Muscle of leg (tissue), 11 donors: ENCODE results near the gene RYK. TPM values are rescaled to one million over a fixed set of nuclear protein-coding genes. Genes with fewer than 3 reads are reported as not detected.
A peak's percentile ranks its signal among the peaks of the same experiment; 100 is the strongest.
"Not testable (repeated sequence)": the region's sequence is repeated elsewhere in the genome, so short reads cannot be mapped to it uniquely, and the experiment has no call there.

Source experiments
- DNase-seq: peaks from one replicate; pipeline ENCODE4 v3.0.0; 2013
- H3K27ac ChIP-seq: one replicate; pipeline ENCODE4 v1.5.1; 2013; ENCODE audit warnings: mild to moderate bottlenecking, low read length, control low read depth
- H3K27me3 ChIP-seq: one replicate; pipeline ENCODE4 v1.6.1; 2013; ENCODE audit warnings: low read length; ENCODE audit not compliant: control insufficient read depth, insufficient read depth
- H3K36me3 ChIP-seq: one replicate; pipeline ENCODE4 v1.6.1; 2013; ENCODE audit warnings: low read length; ENCODE audit not compliant: control insufficient read depth, insufficient read depth
- H3K4me1 ChIP-seq: one replicate; pipeline ENCODE4 v1.6.1; 2013; ENCODE audit warnings: low read length; ENCODE audit not compliant: control insufficient read depth, insufficient read depth
- H3K4me3 ChIP-seq: one replicate; pipeline ENCODE4 v1.5.1; 2013; ENCODE audit warnings: low read length, control low read depth
- H3K9me3 ChIP-seq: replicated peaks from 2 replicates; pipeline ENCODE4 v1.6.1; 2013; ENCODE audit warnings: low read depth, low read length; ENCODE audit not compliant: control insufficient read depth
- WGBS: methylation state at CpG from one replicate; pipeline ENCODE4 v1.1.5; 2013; ENCODE audit warnings: missing lambda C conversion rate; ENCODE audit not compliant: insufficient coverage; 5-methylcytosine and 5-hydroxymethylcytosine counted together
- polyA plus RNA-seq, 8 donors: library from polyadenylated mRNA; unstranded; fragments of 120-200 nt; gene quantifications; one replicate each; pipeline versions ENCODE4 v1.2.1 to v1.2.3, GENCODE V29; 2013; ENCODE audit warnings: inconsistent platforms in 1 of 8, low replicate concordance in 1 of 8; ENCODE audit not compliant: insufficient read length in 8 of 8, insufficient read depth in 1 of 8
- total RNA-seq: library from RNA; stranded (reverse); fragments of 120-200 nt; gene quantifications from one replicate; pipeline ENCODE4 v1.2.4, GENCODE V29; 2013

Gene RYK
- total and polyA plus RNA-seq, 9 donors, result 50.7 to 71.3 (median 59.1) TPM

GRCh38 chr3:134287512-134287911, 36.9 kb upstream of the RYK start:
- DNase-seq, result no peak
- Histone ChIP-seq H3K4me1 (peaks cover 7% of the 10 kb centered on the region), H3K27me3 (no peaks in the 10 kb centered on the region)

GRCh38 chr3:134284438-134284837, 33.8 kb upstream of the RYK start:
- H3K27me3 ChIP-seq, result no peaks in the 10 kb centered on the region
- no peaks in the 10 kb centered on the region for H3K36me3 ChIP-seq
- no peak for DNase-seq
- H3K9me3 ChIP-seq, result no peaks in the 10 kb centered on the region
- WGBS, result 83% methylated on average over 4 of the region's 6 CpGs
- no peaks in the 10 kb centered on the region for H3K4me1 ChIP-seq
- H3K4me3 ChIP-seq, result no peak overlapping the region
- H3K27ac ChIP-seq, result no peak overlapping the region

More at GRCh38 chr3:134287512-134287911, 36.9 kb upstream of the RYK start:
- Histone ChIP-seq H3K27ac (no peak overlapping the region), H3K36me3 (no peaks in the 10 kb centered on the region), H3K4me3 (no peak overlapping the region), H3K9me3 (no peaks in the 10 kb centered on the region)

GRCh38 chr3:134282659-134283047, 32.0 kb upstream of the RYK start:
- 91% methylated on average over 4 of the region's 8 CpGs for WGBS
- Histone ChIP-seq H3K4me3 (no peak overlapping the region), H3K27me3 (no peaks in the 10 kb centered on the region), H3K4me1 (no peaks in the 10 kb centered on the region), H3K9me3 (no peaks in the 10 kb centered on the region), H3K27ac (no peak overlapping the region), H3K36me3 (no peaks in the 10 kb centered on the region)
- no peak for DNase-seq

GRCh38 chr3:134281912-134282658, 31.4 kb upstream of the RYK start:
- no CpG with 5 or more reads among the region's 2 CpGs for WGBS
- no peaks in the 10 kb centered on the region for H3K36me3 ChIP-seq

GRCh38 chr3:134279466-134279865, 28.8 kb upstream of the RYK start:
- Histone ChIP-seq H3K9me3 (no peaks in the 10 kb centered on the region), H3K27me3 (no peaks in the 10 kb centered on the region), H3K36me3 (no peaks in the 10 kb centered on the region), H3K27ac (no peak overlapping the region), H3K4me1 (no peaks in the 10 kb centered on the region), H3K4me3 (no peak overlapping the region)
- WGBS, result 44% methylated on average over 2 of the region's 2 CpGs
- peak; percentile 44 for DNase-seq

More at GRCh38 chr3:134281912-134282658, 31.4 kb upstream of the RYK start:
- no peaks in the 10 kb centered on the region for H3K4me1 ChIP-seq
- DNase-seq, result no peak
- H3K9me3 ChIP-seq, result no peaks in the 10 kb centered on the region
- H3K27me3 ChIP-seq, result no peaks in the 10 kb centered on the region
- H3K4me3 ChIP-seq, result no peak overlapping the region
- no peak overlapping the region for H3K27ac ChIP-seq

GRCh38 chr3:134277066-134277660, 26.5 kb upstream of the RYK start:
- no CpG with 5 or more reads among the region's 3 CpGs for WGBS
- no peaks in the 10 kb centered on the region for H3K36me3 ChIP-seq
- no peaks in the 10 kb centered on the region for H3K27me3 ChIP-seq
- no peak overlapping the region for H3K27ac ChIP-seq
- H3K4me1 ChIP-seq, result no peaks in the 10 kb centered on the region
- H3K4me3 ChIP-seq, result no peak overlapping the region
- H3K9me3 ChIP-seq, result no peaks in the 10 kb centered on the region
- peak; percentile 10 for DNase-seq

- no CpG with 5 or more reads among the region's 3 CpGs for WGBS
Observed at GRCh38 chr3:134276086-134276485, 25.4 kb upstream of the RYK start.

GRCh38 chr3:134275110-134275509, 24.5 kb upstream of the RYK start:
- H3K4me3 ChIP-seq, H3K27me3 ChIP-seq, H3K4me1 ChIP-seq, DNase-seq, H3K36me3 ChIP-seq, H3K9me3 ChIP-seq, H3K27ac ChIP-seq: not testable (repeated sequence)

More at GRCh38 chr3:134276086-134276485, 25.4 kb upstream of the RYK start:
- H3K27ac ChIP-seq, result no peak overlapping the region
- no peaks in the 10 kb centered on the region for H3K27me3 ChIP-seq
- no peaks in the 10 kb centered on the region for H3K4me1 ChIP-seq
- DNase-seq, result no peak
- H3K9me3 ChIP-seq, result no peaks in the 10 kb centered on the region
- no peak overlapping the region for H3K4me3 ChIP-seq
- H3K36me3 ChIP-seq, result no peaks in the 10 kb centered on the region

GRCh38 chr3:134274571-134274970, 23.9 kb upstream of the RYK start:
- Histone ChIP-seq H3K36me3 (no peaks in the 10 kb centered on the region), H3K4me1 (no peaks in the 10 kb centered on the region), H3K9me3 (no peaks in the 10 kb centered on the region), H3K27ac (no peak overlapping the region), H3K4me3 (no peak overlapping the region), H3K27me3 (no peaks in the 10 kb centered on the region)
- DNase-seq, result no peak

GRCh38 chr3:134267996-134268395, 17.3 kb upstream of the RYK start:
- WGBS, result no CpG with 5 or more reads among the region's 1 CpG
- Histone ChIP-seq H3K27ac (no peak overlapping the region), H3K36me3 (no peaks in the 10 kb centered on the region), H3K4me3 (no peak overlapping the region), H3K27me3 (no peaks in the 10 kb centered on the region), H3K4me1 (no peaks in the 10 kb centered on the region), H3K9me3 (no peaks in the 10 kb centered on the region)
- DNase-seq, result no peak
